IPS-18a (cell line): Measurements from ENCODE around the gene CRTC3.
"Not testable (repeated sequence)": the region's sequence is repeated elsewhere in the genome, so short reads cannot be mapped to it uniquely, and the experiment has no call there.

Experiments
- H3K27ac ChIP-seq: one replicate; pipeline ENCODE4 v1.5.1; 2013; ENCODE audit warnings: low read length
- H3K27me3 ChIP-seq: one replicate; pipeline ENCODE4 v1.6.1; 2013; ENCODE audit warnings: mild to moderate bottlenecking, low read length; ENCODE audit not compliant: control insufficient read depth, insufficient read depth
- H3K36me3 ChIP-seq: one replicate; pipeline ENCODE4 v1.6.1; 2013; ENCODE audit warnings: low read depth, low read length; ENCODE audit not compliant: control insufficient read depth
- H3K4me1 ChIP-seq: one replicate; pipeline ENCODE4 v1.6.1; 2013; ENCODE audit warnings: low read depth, low read length; ENCODE audit not compliant: control insufficient read depth
- H3K4me3 ChIP-seq: one replicate; pipeline ENCODE4 v1.5.1; 2013; ENCODE audit warnings: low read length
- H3K9ac ChIP-seq: one replicate; pipeline ENCODE4 v1.6.1; 2013; ENCODE audit warnings: mild to moderate bottlenecking, low read length, moderate library complexity
- H3K9me3 ChIP-seq: one replicate; pipeline ENCODE4 v1.6.1; 2013; ENCODE audit warnings: low read depth, low read length; ENCODE audit not compliant: control insufficient read depth

The CRTC3 gene

DNA sequence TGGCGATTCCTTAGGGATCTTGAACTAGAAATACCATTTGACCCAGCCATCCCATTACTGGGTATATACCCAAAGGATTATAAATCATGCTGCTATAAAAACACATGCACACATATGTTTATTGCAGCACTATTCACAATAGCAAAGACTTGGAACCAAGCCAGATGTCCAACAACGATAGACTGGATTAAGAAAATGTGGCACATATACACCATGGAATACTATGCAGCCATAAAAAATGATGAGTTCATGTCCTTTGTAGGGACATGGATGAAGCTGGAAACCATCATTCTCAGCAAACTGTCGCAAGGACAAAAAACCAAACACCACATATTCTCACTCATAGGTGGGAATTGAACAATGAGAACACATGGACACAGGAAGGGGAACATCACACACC, 107.3 kb downstream of the CRTC3 start:
- H3K4me1 ChIP-seq, H3K9me3 ChIP-seq, H3K36me3 ChIP-seq, H3K27ac ChIP-seq, H3K9ac ChIP-seq, H3K27me3 ChIP-seq, H3K4me3 ChIP-seq: not testable (repeated sequence)

DNA sequence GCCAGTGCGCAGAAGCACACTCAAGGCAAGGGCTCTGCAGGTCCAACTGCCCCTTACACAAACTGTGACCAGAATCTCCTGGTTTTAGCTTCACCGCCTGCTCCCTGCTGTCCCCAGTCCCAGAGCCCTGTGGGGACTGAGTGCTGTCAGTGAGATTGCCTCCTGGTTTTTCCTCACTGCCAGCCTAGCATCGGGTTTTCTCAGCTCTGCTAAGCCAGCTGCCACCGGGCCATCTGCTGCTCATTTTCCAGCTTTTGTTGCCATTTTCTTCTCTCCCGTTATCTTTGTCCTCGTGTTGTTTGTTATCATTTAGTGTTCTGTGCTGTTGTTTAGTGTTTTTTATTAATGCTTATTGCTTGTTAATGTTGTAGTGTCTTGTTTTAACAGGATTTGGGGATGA, 108.0 kb downstream of the CRTC3 start:
- no peak overlapping the region for H3K4me3 ChIP-seq
- no peaks in the 10 kb centered on the region for H3K4me1 ChIP-seq
- H3K27ac ChIP-seq: no peak overlapping the region
- H3K27me3 ChIP-seq: no peaks in the 10 kb centered on the region
- no peaks in the 10 kb centered on the region for H3K9me3 ChIP-seq
- H3K36me3 ChIP-seq: no peaks in the 10 kb centered on the region
- H3K9ac ChIP-seq: no peak overlapping the region

DNA sequence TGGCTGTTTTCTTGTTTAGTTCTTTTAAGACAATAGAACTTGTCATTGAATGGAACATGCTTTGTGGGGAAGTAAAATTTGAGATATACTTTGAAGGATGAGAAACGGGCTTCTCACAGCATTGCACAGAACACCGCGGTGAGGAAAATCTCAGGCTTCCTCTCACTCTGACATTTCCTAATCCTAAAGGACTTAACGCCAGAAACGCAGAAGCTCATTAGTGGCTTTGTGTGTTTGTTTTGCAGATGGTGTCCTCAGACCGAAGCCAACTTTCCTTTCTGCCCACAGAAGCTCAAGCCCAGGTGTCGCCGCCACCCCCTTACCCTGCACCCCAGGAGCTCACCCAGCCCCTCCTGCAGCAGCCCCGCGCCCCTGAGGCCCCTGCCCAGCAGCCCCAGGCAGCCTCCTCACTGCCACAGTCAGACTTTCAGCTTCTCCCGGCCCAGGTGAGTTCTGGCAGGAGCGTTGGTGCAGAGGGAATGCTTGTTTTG, 108.5 kb downstream of the CRTC3 start:
- Histone ChIP-seq H3K27ac (no peak overlapping the region), H3K9me3 (no peaks in the 10 kb centered on the region), H3K4me1 (no peaks in the 10 kb centered on the region), H3K4me3 (no peak overlapping the region), H3K27me3 (no peaks in the 10 kb centered on the region), H3K9ac (no peak overlapping the region), H3K36me3 (no peaks in the 10 kb centered on the region)

DNA sequence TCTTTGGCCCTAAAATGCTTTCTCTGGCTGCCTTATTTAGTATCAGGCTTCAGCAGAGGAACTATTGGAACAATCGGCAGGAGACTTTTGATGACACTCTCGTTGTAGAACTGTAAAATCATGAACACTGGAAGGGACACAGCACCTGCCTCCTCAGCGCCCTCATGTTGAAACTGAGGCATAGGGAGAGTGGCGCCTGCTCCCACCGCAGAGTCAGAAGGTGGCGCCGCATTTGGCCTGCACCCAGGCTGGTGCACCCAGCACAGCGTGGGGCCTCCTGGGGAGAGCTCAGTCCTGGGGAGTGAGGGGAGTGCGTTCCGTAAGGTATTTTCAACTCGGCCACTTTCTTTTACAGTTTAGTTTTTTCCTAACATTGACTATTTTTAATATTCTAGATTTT, 109.2 kb downstream of the CRTC3 start:
- Histone ChIP-seq H3K9ac (no peak overlapping the region), H3K4me1 (no peaks in the 10 kb centered on the region), H3K4me3 (no peak overlapping the region), H3K27me3 (no peaks in the 10 kb centered on the region), H3K27ac (no peak overlapping the region), H3K9me3 (no peaks in the 10 kb centered on the region), H3K36me3 (no peaks in the 10 kb centered on the region)

DNA sequence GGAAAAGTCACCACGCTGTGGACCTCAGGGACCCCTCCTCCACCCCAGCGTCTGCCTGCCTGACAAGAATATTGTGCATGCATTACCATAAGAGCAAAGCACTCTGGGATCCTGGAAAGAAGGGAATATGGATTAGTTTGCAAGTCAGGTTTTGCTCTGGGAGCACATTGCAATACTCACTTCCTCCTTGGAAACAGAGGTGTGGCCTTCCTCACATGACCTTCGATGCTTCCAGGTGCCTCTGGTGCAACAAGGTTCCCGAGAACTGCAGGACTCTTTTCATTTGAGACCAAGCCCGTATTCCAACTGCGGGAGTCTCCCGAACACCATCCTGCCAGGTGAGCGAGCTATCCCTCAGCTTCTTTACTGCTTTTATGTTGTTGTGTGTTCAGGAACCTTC, 111.1 kb downstream of the CRTC3 start:
- Histone ChIP-seq H3K9ac (no peak overlapping the region), H3K4me1 (no peaks in the 10 kb centered on the region), H3K9me3 (no peaks in the 10 kb centered on the region), H3K4me3 (no peak overlapping the region), H3K36me3 (no peaks in the 10 kb centered on the region), H3K27me3 (no peaks in the 10 kb centered on the region), H3K27ac (no peak overlapping the region)

DNA sequence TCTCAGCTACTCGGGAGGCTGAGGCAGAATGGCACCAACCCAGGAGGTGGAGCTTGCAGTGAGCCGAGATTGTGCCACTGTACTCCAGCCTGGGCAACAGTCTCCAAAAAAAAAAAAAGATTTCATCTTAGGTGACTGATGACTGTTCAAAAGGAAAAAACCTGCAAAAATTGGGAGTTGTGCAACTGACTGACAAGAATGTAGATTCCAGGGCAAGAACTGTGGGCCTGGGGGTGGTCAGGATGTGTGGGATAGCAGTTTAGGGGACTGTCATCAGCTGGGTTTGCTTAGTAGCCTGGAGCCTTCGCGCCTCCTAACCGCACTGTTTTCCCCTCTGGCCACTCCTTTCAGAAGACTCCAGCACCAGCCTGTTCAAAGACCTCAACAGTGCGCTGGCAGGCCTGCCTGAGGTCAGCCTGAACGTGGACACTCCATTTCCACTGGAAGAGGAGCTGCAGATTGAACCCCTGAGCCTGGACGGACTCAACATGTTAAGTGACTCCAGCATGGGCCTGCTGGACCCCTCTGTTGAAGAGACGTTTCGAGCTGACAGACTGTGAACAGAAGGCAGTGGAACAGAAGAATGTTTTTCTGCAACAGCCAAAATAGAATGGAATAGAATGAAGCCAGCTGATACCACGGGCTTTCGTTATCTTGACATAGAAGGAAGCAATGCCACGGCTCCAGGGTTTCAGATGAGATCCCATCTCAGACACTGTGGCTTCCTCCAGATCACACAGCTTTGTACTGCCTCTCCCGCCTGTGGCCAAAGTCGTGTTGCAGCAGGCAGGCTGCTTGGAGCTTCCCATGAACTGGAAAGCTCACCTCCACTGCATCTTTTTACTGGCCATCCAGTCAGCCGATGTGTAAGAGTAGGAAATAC, 112.1 kb downstream of the CRTC3 start:
- no peak overlapping the region for H3K27ac ChIP-seq
- H3K9me3 ChIP-seq: no peaks in the 10 kb centered on the region
- no peaks in the 10 kb centered on the region for H3K27me3 ChIP-seq
- H3K36me3 ChIP-seq: no peaks in the 10 kb centered on the region
- H3K4me1 ChIP-seq: no peaks in the 10 kb centered on the region
- H3K4me3 ChIP-seq: no peak overlapping the region
- no peak overlapping the region for H3K9ac ChIP-seq

DNA sequence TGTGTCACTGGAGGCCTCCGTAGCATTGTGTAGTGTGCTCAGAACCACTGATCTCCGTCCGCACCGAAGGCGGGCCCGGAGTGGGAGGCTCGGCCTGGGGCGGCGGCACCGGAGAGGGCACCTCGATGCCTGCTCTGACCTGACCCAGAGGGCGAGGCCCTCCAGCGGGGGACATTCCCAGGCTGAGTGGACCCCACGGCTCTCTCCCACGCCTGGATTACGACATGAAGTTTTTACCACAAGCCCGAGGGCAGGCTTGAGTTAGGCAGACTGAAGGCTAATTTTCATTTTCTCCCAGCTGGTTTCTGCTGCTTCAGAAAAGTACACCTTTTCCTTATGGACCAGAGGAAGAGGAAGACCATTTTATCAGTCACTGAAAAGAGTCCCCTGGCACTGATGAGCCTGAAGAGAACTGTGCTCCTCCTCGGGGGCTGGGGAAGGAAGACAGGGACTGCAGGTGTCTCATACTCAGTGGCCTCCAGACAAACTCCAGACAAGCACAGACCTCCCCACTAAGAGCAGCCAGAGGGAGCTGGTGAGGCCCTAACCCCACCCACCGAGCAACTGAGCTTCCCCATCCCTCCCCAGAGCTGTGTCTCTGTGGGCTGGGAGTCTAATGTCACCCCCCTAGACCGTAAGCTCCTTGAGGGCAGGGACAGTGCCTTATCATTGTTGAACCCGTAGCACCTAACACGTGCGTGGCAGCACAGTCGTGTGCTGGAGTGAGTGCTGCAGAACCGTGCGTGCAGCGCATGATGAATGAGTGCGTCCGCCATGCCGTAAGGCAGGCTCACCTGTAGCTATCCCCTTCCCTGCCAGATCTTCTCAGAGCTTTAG, 113.0 kb downstream of the CRTC3 start:
- no peak overlapping the region for H3K4me3 ChIP-seq
- no peaks in the 10 kb centered on the region for H3K9me3 ChIP-seq
- no peaks in the 10 kb centered on the region for H3K4me1 ChIP-seq
- no peak overlapping the region for H3K27ac ChIP-seq
- H3K27me3 ChIP-seq: no peaks in the 10 kb centered on the region
- no peaks in the 10 kb centered on the region for H3K36me3 ChIP-seq
- no peak overlapping the region for H3K9ac ChIP-seq

DNA sequence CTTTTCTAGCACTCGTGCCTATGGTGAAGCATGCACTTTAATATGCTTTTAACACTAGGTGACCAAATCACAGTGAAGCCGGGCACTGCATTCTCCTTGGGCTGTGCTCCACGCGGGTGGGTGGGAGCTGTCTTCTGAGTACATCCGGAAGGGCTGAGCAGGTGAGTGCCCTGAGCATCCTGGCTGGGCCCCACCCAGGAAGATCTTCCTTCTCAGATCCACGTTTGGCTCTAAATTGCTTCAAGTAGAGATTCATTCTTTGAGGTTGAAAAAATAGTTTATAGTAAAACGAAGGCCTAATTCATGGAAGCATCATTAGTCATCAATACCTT, 113.5 kb downstream of the CRTC3 start:
- H3K9me3 ChIP-seq: no peaks in the 10 kb centered on the region
- H3K27me3 ChIP-seq: no peaks in the 10 kb centered on the region
- no peak overlapping the region for H3K4me3 ChIP-seq
- H3K36me3 ChIP-seq: no peaks in the 10 kb centered on the region
- H3K9ac ChIP-seq: no peak overlapping the region
- no peak overlapping the region for H3K27ac ChIP-seq
- no peaks in the 10 kb centered on the region for H3K4me1 ChIP-seq

DNA sequence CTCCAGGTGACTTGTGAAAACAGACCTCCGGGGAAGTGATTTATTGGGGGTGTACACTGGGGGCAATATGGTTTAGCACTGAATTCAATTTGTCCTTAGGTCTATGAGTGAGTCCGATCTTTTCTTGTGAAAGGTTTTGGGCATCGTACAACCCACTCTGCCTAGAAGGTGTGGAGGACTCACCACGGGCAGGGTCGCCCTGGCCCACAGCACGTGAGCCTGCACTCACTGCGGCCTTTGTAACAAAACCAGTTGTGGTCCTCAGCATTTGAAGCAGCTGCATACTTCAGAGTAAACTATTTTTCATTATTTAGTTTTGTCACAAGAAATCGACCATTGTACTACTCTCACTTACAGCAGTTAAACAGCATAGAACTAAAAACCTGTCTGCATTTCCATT, 114.8 kb downstream of the CRTC3 start:
- Histone ChIP-seq H3K36me3 (no peaks in the 10 kb centered on the region), H3K27ac (no peak overlapping the region), H3K27me3 (no peaks in the 10 kb centered on the region), H3K9me3 (no peaks in the 10 kb centered on the region), H3K4me1 (no peaks in the 10 kb centered on the region), H3K9ac (no peak overlapping the region), H3K4me3 (no peak overlapping the region)

DNA sequence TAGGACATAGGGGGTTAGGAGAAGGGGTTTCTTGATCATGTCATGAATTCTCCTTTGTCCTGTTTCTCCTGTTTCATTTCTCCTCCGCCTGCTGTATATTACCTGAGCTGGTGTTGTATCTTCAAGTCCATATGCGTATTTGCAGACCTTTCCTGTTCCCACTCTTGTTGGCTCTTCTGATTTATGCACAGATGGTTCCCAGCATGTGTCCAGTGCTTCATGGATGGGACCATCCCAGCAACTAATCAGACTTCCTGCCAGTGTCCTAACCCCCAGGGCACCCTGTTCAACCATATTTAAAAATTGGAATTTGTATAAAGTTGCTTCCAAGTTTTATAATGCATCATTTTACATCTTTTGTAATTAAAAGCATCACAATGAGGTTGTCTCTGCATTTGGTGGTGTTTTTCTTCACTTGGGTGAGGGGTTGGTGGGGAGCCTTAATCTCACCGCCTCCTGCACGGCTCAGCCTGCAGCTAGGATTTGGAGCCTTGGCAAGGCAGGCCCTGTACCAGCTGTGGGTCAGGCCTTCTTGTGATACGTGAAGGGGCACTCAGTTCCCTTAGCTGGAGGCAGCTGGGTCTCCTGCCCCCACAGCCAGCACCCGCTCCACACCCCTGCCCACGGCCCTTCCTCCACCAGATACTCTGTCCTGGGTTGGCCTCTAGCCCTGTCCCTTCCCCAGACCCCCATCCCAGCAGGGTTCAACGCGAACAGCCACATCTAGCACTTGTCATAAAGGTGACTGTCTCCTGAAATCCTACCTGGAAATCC, 115.4 kb downstream of the CRTC3 start:
- Histone ChIP-seq H3K27ac (no peak overlapping the region), H3K9me3 (no peaks in the 10 kb centered on the region), H3K36me3 (no peaks in the 10 kb centered on the region), H3K4me3 (no peak overlapping the region), H3K4me1 (no peaks in the 10 kb centered on the region), H3K9ac (no peak overlapping the region), H3K27me3 (no peaks in the 10 kb centered on the region)

DNA sequence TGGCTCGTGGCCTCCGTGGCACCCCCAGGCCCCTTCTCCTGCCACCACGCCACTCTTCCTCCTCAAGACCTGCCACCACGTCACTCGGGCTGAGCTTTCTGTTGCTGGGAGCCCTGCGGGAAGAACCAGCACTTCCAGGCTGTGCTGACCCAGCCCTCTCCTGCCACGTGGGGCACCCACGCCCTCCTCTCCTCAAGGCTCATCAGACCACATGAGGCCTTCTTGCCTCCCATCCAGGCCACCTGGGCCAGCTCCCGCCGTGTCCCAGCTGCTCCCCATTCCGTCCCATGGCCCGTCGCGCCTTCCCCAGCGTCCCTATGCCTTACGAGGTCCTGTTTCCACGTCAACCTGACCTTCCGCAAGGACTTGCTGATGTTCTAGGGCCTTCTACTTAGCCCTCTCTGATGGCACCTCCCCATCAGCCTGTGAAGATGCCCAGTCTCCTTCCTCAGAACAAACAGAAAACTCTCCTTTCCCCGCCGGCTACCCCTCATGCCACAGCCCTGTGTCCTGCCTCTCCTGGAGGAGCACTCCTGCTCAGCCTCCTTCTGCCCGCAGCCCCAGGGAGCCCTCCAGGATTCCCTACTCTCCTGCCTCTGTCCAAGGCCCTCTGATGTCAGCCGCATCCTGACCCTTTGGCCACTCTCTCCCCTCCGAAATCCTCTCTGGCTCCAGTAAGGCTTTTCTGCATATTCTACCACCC, 116.3 kb downstream of the CRTC3 start:
- no peaks in the 10 kb centered on the region for H3K27me3 ChIP-seq

More for the DNA sequence above, 116.3 kb downstream of the CRTC3 start:
- Histone ChIP-seq H3K4me3 (no peak overlapping the region), H3K36me3 (no peaks in the 10 kb centered on the region), H3K4me1 (no peaks in the 10 kb centered on the region), H3K9ac (no peak overlapping the region), H3K27ac (no peak overlapping the region), H3K9me3 (no peaks in the 10 kb centered on the region)
